GM18870 (cell line): ENCODE measurements around the gene EPB41L4B.

Experiments used
- ATAC-seq: cut with Tn5 transposase; IDR thresholded peaks from one replicate; pipeline ENCODE4 v1.9.1; 2021; ENCODE audit warnings: moderate library complexity; ENCODE audit not compliant: unreplicated experiment

Gene EPB41L4B

DNA sequence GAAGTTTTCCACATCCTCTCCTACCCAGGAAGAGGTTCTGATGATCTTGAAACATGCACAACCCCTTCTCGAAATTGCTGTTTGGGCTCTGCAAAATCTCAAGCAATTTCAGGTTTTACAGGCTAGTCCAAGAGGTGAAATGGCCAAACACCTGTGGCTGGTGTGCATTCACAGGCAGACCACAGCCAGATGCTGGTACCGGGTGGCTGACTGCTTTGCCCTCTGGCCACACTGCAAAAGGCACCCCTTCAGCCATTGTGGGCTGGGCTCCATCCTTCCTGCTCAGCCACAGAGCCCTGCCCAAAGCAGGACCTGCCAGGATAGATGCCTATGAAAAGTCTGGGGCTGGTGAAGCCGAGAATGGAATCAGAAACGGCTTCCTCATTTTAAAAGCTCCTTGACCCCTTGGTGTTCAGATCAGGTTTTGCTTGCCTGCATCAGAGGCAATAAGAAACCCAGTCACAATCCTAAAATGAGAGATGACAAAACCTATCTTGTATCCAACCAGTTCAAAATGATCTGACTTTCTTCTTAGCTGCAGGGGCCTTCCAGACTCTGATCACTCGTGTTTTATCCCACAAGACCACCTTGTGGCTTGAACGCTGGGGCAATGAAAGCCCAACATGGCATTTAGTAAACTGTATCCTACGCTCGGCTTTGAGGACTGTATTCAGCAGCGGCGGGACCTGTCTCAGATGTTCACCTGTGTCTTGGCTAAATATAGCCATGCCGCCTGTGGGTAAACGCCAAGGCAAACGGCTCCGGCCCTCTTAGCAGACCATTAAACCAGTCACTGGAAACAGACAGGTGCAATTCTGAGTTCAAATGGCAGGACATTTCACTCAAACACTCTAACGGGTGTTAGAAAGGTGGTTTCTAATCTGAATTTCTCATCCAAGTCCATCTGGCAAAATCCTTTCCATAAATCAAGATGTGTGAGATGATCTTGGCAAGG is 49.6 kb downstream of the EPB41L4B start:
- ATAC-seq: no peak

DNA sequence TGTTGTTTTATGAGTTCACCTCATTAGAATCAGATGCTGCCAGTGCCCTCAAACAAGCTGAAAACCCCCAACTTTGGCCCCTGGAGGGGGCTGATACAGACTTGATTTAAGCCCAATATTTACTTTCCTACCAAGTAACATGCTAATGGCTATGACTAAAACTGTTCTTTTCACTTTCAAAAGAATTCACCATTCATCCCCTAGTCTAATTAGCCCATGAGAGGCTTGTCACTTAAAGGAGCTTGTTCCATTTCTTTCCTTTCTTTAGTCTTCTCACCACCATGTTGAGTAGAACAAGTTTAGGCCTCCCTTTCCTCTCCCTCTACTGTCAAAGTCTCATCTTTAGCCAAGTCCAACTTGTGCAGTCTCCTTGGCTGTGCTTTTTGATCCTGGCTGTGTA is 50.4 kb downstream of the EPB41L4B start:
- ATAC-seq: no peak

- ATAC-seq: no peak
These were observed 51.0 kb downstream of the EPB41L4B start for GRCh38 chr9:109269839-109270238.

DNA sequence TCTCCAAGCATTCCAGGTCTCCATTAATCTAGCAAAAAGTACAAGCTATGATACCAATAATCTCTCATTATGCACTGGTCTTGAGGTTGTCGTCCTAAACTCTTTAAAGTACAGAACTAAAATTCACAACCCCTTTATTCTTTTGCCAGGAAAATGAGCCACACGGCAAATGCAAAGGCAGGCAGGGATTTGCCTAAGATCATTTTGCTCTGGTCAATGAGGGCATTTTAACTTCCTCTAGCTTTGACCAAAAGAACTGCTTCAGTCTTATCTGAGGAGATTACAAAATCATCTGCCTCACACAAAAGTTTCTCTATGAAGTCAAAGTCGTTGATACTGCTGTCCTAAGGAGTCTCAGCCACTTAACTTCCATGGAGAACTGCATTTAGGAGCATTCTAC is 51.8 kb downstream of the EPB41L4B start:
- no peak for ATAC-seq

DNA sequence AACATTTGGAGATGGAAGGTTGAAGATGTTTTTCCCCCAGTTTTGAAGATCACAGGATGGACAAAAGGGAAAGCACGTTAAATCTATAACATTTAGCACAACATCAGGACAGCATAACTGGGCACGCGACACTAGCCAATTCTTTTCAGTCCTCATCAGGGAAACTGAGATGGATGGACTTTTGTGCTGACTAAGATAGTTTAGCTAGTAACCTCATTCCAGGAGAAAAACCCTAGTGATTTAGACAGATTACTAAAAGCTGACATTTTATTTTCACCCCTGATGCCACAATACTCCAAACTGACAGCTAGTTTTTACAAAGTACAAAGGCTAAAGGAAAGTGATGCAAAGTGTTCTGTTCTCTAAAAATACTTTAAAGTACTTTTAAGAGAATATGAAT is 53.3 kb downstream of the EPB41L4B start:
- ATAC-seq: no peak

DNA sequence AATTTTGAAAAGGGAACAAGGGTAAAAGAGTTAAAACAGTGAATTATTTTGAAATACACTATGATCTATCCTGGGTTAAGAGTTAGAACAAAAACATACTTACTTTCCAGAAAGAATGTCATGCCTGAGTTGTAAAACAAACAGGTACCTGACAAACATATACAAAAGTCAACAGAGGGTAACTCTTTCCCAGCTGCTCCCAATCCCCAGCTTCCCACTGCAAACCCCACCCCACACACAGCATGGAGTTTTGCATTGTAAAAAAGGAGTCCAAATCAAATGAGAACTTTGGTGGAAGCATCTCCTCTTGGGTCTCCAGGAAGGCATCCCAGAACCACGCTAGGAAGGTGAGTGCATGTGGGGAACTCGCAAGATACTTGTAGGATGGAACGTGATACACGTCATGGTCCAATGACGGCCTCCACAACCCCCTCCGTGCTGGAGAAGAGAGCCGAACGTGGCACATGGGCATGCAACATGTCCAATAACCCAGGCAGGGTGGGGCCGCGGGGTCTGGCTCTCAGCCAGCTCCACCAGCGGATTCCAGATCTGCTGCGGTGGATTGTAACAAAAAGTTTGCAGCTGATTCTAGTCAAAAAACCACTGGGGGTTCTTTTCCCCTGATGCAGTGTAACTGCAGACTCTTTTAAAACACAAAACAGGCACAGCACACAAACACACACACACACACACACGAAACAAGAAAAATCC is 55.8 kb downstream of the EPB41L4B start:
- no peak for ATAC-seq

DNA sequence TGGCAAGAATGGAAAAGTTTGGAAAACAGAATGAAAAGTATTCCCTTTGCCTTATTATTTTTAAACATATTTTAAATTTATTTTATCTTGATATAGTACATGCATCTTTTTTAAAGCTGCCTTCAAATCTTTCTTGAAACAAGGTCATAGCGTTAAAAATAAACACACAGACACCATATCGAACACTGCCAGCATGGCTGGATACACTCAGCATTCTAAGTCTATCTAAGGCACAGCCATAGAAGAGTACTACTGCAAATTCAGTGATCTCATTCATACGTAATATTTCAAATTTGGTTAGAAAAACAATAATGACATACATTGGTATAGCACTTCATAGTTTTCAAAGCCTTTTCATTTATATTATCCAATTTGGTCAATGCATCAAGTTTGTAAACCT is 57.5 kb downstream of the EPB41L4B start:
- no peak for ATAC-seq

DNA sequence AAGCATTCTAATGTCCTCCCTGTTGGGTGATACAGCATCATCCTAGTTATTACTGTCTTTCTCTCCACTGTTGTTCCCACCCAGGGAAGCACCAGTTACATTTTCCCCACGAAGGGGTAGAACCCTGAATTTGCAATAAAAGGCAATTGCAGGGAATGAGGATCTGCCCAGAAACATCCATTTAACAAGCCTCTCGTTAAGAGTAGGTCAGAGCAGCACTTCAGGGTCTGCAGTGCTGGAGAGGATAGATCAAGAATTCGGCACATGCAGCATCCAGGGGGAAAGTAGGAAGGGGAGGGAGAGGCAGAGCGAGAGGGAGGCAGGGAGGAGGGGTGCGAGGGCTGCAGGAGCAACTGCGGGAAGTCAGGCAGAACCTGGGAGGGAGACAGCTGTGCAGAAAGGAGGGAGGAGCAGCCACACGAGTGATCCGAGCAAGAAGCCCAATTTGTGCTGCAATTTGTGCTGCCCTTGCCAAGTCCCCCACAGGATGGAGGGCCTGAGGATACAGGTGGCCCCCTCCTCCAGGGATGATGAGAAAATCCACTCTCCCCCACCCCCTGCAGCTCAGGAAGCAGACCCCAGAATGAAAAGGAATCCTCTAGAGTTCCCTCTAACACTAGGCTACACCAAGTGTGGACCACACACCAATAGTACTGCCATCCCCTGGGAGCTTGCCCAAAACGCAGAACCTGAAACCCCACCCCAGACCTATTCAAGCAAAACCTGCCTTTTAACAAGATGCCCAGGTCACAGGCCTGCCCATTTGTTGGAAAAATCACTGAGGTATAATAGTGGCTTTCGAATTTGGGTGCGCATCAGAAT is 62.2 kb downstream of the EPB41L4B start:
- ATAC-seq: no peak

GRCh38 chr9:109256336-109256735 is 64.5 kb downstream of the EPB41L4B start:
- no peak for ATAC-seq

- ATAC-seq: no peak
These were observed 65.5 kb downstream of the EPB41L4B start for GRCh38 chr9:109255394-109255793.

- ATAC-seq: no peak
These were observed 66.5 kb downstream of the EPB41L4B start for GRCh38 chr9:109254317-109254716.

GRCh38 chr9:109253637-109254284 is 67.1 kb downstream of the EPB41L4B start:
- ATAC-seq: no peak

DNA sequence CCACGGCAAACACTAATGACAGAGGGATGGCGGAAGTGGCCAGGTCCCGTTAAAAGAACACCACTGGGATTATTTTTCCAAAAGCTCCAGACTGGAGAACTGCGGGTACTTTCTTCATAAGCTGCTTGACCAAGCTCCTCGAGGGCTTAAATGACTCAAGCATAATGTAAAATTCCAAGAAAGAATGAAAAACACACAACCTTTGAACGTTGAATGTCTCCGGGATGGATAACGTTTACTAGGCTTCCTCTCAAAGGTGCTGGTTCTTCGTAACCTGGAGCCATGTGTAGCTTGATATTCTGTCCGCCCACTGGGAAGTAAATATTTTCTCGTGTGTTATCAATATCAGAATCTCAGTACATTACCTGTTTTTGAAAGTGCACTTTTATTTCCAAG is 67.6 kb downstream of the EPB41L4B start:
- ATAC-seq: no peak

DNA sequence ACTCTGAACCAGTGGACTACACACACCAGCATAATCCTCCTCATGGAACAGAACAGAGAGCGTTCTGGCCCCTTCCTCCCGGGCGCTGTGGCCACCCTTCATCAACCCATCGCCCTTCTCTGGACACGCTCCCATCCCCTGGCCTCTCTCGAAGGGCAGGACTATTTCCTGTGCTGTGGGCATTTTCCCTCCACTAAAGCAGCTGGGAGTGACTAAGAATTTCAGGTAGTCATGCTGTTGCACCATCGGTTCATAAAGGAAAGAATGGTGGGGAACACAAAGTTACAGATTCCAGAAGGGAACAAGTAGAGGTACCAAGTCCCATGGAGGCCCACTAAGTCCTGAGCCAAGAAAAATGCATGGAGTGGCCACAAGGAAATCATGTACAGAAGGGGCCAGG is 68.6 kb downstream of the EPB41L4B start:
- no peak for ATAC-seq

- ATAC-seq: no peak
These were observed 69.1 kb downstream of the EPB41L4B start for GRCh38 chr9:109251776-109252106.

GRCh38 chr9:109251080-109251775 is 69.6 kb downstream of the EPB41L4B start:
- no peak for ATAC-seq

GRCh38 chr9:109250771-109251079 is 70.1 kb downstream of the EPB41L4B start:
- ATAC-seq: no peak

DNA sequence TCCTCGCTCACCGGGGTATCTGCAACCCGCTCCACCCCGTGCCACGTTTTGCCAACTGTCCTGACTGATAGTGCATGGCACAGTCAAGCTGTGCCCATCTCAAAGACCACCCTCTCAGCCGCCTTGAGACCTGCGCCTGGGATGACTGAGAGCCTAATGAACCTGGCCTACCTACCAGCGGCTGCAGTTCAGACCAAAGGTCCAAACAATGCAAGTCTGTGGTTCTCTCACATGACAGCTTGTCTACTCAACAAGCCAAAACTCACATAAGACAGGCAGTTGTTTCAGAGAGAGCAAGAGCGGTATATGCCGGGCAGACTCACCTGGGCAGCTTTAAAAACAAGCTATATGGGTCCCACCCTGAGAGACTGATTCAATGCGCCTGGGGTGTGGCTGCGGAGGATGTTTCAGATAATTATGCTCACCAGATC is 70.5 kb downstream of the EPB41L4B start:
- ATAC-seq: no peak

- ATAC-seq: no peak
These were observed 71.2 kb downstream of the EPB41L4B start for GRCh38 chr9:109249615-109250014.

GRCh38 chr9:109248133-109248581 is 72.7 kb downstream of the EPB41L4B start:
- no peak for ATAC-seq
